ENCODE results near the gene CCDC122. TPM values are rescaled to one million over a fixed set of nuclear protein-coding genes. Genes with fewer than 3 reads are reported as not detected.

Gene CCDC122
- total and polyA plus RNA-seq, 2 experiments from 2014 or later: 5.3 to 10.3 TPM

DNA sequence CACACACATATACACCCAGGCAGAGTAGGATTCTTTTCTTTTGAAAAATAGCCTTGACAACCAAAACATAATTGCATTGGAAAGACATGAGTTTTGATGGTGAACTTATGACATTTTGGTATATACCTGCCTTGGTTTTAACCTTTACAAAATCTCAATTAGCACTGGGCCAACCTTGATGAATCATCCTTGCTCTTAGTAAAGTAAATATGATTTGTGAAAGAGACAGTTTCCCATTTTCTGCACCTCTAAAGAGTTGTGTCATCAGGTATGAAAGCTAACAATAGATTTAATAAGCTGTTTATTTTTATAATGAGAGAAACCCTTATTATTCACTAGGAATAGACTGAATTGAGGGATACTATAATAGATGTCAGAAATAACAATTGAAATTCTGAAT is 77.0 kb downstream of the CCDC122 start:
- H3K27ac ChIP-seq: no peak overlapping the region
- no peak overlapping the region for H3K4me2 ChIP-seq
- H4K20me1 ChIP-seq (ENCODE audit: insufficient read depth, poor library complexity, severe bottlenecking): no peaks in the 10 kb centered on the region
- H3K4me3 ChIP-seq: no peak overlapping the region
- TF ChIP-seq EZH2 (IDR thresholded peaks at IDR 0.05; ENCODE audit: borderline replicate concordance) (no peak), EZH2phosphoT487 (IDR thresholded peaks at IDR 0.05; ENCODE audit: low read depth, severe bottlenecking, unreplicated experiment) (no peak)
- TF ChIP-seq, protein P1, sequence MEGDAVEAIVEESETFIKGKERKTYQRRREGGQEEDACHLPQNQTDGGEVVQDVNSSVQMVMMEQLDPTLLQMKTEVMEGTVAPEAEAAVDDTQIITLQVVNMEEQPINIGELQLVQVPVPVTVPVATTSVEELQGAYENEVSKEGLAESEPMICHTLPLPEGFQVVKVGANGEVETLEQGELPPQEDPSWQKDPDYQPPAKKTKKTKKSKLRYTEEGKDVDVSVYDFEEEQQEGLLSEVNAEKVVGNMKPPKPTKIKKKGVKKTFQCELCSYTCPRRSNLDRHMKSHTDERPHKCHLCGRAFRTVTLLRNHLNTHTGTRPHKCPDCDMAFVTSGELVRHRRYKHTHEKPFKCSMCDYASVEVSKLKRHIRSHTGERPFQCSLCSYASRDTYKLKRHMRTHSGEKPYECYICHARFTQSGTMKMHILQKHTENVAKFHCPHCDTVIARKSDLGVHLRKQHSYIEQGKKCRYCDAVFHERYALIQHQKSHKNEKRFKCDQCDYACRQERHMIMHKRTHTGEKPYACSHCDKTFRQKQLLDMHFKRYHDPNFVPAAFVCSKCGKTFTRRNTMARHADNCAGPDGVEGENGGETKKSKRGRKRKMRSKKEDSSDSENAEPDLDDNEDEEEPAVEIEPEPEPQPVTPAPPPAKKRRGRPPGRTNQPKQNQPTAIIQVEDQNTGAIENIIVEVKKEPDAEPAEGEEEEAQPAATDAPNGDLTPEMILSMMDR (IDR thresholded peaks at IDR 0.05; ENCODE audit: poor library complexity): no peak
- H3K79me2 ChIP-seq: no peaks in the 10 kb centered on the region
- no peaks in the 10 kb centered on the region for H3K36me3 ChIP-seq (replicated peaks; ENCODE audit: insufficient read depth, low read depth)
- no peaks in the 10 kb centered on the region for H3K4me1 ChIP-seq (ENCODE audit: insufficient read depth)
- no peaks in the 10 kb centered on the region for H3K9me2 ChIP-seq (replicated peaks; ENCODE audit: insufficient read depth)
- DNase-seq (ENCODE audit: low spot score): no peak
- H3K27me3 ChIP-seq: no peaks in the 10 kb centered on the region
- no peaks in the 10 kb centered on the region for H3K9me3 ChIP-seq (ENCODE audit: low read depth)
- H2AFZ ChIP-seq: no peak overlapping the region

DNA sequence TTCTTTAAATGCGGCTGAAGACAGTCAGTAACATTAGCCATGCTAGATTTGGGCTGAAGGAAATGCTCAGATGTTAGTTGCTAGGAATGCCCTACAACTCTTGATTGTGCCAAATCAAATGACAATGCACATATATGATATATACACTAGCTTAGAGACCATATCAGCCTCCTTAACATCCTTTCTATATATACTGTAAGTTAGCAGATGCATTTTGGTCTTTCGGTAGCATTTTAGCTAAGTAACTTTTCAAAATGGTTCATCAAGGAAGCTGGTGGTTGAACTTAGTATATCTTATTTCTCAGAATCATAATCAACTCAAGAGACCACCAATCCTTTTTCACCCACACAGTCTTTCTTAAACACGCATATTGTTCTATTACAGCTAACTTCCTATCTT is 78.7 kb downstream of the CCDC122 start:
- H3K4me2 ChIP-seq: no peak overlapping the region
- no peak overlapping the region for H3K4me3 ChIP-seq
- H3K27ac ChIP-seq: no peak overlapping the region
- no peaks in the 10 kb centered on the region for H3K27me3 ChIP-seq
- DNase-seq (ENCODE audit: low spot score): no peak
- no peaks in the 10 kb centered on the region for H3K9me2 ChIP-seq (replicated peaks; ENCODE audit: insufficient read depth)
- H3K4me1 ChIP-seq (ENCODE audit: insufficient read depth): no peaks in the 10 kb centered on the region
- no peak for TF ChIP-seq EZH2 (IDR thresholded peaks at IDR 0.05; ENCODE audit: borderline replicate concordance)
- TF ChIP-seq, protein P1 (IDR thresholded peaks at IDR 0.05; ENCODE audit: poor library complexity): no peak
- no peak for TF ChIP-seq EZH2phosphoT487 (IDR thresholded peaks at IDR 0.05; ENCODE audit: low read depth, severe bottlenecking, unreplicated experiment)
- WGBS (ENCODE audit: low lambda C conversion rate, missing lambda C conversion rate): 63% methylated on average over 3 of the region's 3 CpGs
- no peaks in the 10 kb centered on the region for H4K20me1 ChIP-seq (ENCODE audit: insufficient read depth, poor library complexity, severe bottlenecking)
- H3K79me2 ChIP-seq: no peaks in the 10 kb centered on the region
- H2AFZ ChIP-seq: no peak overlapping the region
- no peaks in the 10 kb centered on the region for H3K9me3 ChIP-seq (ENCODE audit: low read depth)
- no peaks in the 10 kb centered on the region for H3K36me3 ChIP-seq (replicated peaks; ENCODE audit: insufficient read depth, low read depth)

DNA sequence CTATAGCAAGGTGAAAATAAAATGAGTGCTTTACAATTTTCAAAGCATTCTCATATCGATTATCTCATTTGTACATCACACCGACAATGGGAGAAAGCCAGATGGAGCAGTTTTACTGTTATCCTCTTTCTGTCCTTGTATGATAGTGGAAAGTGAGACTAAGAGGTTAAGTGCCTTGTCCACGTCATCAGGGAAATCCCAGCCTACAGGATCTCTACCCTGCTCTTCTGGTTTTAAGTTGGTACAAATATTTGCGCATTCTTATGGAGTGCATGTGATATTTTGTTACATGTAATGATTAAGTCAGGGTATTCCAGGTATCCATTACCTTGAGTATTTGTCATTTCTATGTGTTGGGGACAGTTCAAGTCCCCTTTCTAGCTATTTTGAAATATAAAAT is 80.3 kb downstream of the CCDC122 start:
- Histone ChIP-seq H3K4me1 (ENCODE audit: insufficient read depth) (no peaks in the 10 kb centered on the region), H3K9me2 (replicated peaks; ENCODE audit: insufficient read depth) (no peaks in the 10 kb centered on the region), H3K79me2 (no peaks in the 10 kb centered on the region), H3K4me2 (no peak overlapping the region), H3K9me3 (ENCODE audit: low read depth) (no peaks in the 10 kb centered on the region), H2AFZ (no peak overlapping the region), H3K27me3 (no peaks in the 10 kb centered on the region), H3K36me3 (replicated peaks; ENCODE audit: insufficient read depth, low read depth) (no peaks in the 10 kb centered on the region), H4K20me1 (ENCODE audit: insufficient read depth, poor library complexity, severe bottlenecking) (no peaks in the 10 kb centered on the region), H3K4me3 (no peak overlapping the region), H3K27ac (no peak overlapping the region)
- DNase-seq (ENCODE audit: low spot score): no peak
- 71% methylated on average over 4 of the region's 4 CpGs for WGBS (ENCODE audit: low lambda C conversion rate, missing lambda C conversion rate)
- TF ChIP-seq EZH2 (IDR thresholded peaks at IDR 0.05; ENCODE audit: borderline replicate concordance) (no peak), EZH2phosphoT487 (IDR thresholded peaks at IDR 0.05; ENCODE audit: low read depth, severe bottlenecking, unreplicated experiment) (no peak)
- TF ChIP-seq, protein P1 (IDR thresholded peaks at IDR 0.05; ENCODE audit: poor library complexity): no peak

DNA sequence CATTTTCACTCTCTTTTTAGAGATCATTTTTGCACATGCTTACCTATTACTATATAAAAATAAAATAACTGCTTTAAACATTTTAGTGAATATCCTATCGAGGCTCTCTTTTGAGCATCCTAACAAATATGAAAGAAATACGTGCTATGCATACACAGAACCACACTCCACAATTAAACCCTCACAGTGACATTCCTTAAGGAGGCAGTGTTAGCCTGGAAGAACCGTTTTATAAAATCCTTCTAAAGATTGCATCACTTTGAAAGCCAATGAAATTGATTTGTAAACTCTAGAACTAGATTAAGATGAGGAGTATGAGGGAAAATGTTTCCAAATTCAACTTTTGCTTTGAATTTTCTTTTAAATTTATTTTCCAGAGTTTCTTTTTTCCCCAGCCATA is 81.7 kb downstream of the CCDC122 start:
- no peaks in the 10 kb centered on the region for H3K36me3 ChIP-seq (replicated peaks; ENCODE audit: insufficient read depth, low read depth)
- H3K4me1 ChIP-seq (ENCODE audit: insufficient read depth): no peaks in the 10 kb centered on the region
- H3K27me3 ChIP-seq: no peaks in the 10 kb centered on the region
- H2AFZ ChIP-seq: no peak overlapping the region
- H3K4me2 ChIP-seq: no peak overlapping the region
- H3K79me2 ChIP-seq: no peaks in the 10 kb centered on the region
- TF ChIP-seq, protein P1 (IDR thresholded peaks at IDR 0.05; ENCODE audit: poor library complexity): no peak
- TF ChIP-seq EZH2 (IDR thresholded peaks at IDR 0.05; ENCODE audit: borderline replicate concordance): no peak
- no peak for TF ChIP-seq EZH2phosphoT487 (IDR thresholded peaks at IDR 0.05; ENCODE audit: low read depth, severe bottlenecking, unreplicated experiment)
- H4K20me1 ChIP-seq (ENCODE audit: insufficient read depth, poor library complexity, severe bottlenecking): no peaks in the 10 kb centered on the region
- no peak overlapping the region for H3K27ac ChIP-seq
- no peaks in the 10 kb centered on the region for H3K9me2 ChIP-seq (replicated peaks; ENCODE audit: insufficient read depth)
- WGBS (ENCODE audit: low lambda C conversion rate, missing lambda C conversion rate): 69% methylated on average over 3 of the region's 3 CpGs
- no peak for DNase-seq (ENCODE audit: low spot score)
- no peak overlapping the region for H3K4me3 ChIP-seq
- H3K9me3 ChIP-seq (ENCODE audit: low read depth): no peaks in the 10 kb centered on the region
